GM12872 (cell line): ENCODE data around the gene MAPK10.

Source experiments
- TF ChIP-seq, protein P1 (sequence below): IDR thresholded peaks from 3 replicates; pipeline ENCODE4 v1.5.1; 2011; ENCODE audit warnings: low read depth, mild to moderate bottlenecking, low read length, moderate library complexity; ENCODE audit not compliant: insufficient read depth

MAPK10 gene

DNA sequence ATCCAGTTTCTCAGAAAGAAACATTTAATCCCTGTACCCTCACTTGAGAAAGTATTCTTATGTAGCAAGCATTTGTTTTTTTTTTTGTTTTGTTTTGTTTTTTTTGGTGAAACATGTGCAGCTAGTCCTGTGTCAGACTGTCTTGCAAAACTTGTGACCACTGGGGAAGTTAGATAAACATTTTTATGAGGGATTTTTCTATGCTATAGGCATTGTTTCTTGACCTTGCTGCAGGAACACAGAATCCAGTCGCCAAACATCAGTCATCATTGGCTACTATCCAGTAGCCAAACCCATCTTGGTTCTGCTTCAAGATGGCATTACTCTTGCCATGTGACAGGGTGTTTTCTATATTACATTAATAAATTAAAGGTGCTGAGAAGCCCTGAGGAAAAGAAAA lies 7.7 kb upstream of the MAPK10 start:
- TF ChIP-seq, protein P1, sequence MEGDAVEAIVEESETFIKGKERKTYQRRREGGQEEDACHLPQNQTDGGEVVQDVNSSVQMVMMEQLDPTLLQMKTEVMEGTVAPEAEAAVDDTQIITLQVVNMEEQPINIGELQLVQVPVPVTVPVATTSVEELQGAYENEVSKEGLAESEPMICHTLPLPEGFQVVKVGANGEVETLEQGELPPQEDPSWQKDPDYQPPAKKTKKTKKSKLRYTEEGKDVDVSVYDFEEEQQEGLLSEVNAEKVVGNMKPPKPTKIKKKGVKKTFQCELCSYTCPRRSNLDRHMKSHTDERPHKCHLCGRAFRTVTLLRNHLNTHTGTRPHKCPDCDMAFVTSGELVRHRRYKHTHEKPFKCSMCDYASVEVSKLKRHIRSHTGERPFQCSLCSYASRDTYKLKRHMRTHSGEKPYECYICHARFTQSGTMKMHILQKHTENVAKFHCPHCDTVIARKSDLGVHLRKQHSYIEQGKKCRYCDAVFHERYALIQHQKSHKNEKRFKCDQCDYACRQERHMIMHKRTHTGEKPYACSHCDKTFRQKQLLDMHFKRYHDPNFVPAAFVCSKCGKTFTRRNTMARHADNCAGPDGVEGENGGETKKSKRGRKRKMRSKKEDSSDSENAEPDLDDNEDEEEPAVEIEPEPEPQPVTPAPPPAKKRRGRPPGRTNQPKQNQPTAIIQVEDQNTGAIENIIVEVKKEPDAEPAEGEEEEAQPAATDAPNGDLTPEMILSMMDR = no peak

DNA sequence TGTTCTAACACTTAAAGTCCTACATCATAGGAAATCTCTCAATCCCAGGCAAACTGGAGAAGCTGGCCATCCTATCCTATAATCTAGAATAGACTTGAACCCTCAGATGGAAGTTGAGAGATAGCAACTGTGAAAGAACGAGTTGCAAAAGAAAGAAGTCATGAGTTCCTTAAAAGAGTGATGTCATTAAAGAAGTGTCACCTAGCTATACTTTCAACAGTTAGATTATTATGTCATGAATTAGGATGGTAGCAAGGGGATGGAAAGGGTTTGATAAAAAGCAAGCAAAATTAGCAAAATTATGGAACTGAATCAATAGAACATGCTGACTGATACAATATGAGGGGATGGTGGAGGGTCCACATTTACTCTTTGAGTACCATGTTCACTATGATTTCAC lies 7.1 kb upstream of the MAPK10 start:
- TF ChIP-seq, protein P1 = no peak

DNA sequence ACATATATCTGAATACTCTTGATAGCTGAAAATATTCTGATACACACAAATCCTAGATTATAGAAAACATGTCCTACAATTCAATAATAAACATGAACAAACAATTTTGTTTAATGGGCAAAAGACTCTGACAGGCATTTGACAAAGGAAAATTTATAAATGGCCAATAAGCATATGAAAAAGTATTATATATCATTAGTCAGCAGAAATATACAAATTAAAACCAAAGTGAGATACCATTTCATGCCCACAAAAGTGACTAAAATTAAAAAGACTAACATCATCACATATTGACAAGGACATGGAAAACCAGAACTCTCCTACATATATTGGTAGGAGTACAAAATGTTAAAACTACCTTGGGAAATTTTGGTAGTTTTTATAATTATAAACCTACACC lies 2.7 kb upstream of the MAPK10 start:
- TF ChIP-seq, protein P1 = no peak

DNA sequence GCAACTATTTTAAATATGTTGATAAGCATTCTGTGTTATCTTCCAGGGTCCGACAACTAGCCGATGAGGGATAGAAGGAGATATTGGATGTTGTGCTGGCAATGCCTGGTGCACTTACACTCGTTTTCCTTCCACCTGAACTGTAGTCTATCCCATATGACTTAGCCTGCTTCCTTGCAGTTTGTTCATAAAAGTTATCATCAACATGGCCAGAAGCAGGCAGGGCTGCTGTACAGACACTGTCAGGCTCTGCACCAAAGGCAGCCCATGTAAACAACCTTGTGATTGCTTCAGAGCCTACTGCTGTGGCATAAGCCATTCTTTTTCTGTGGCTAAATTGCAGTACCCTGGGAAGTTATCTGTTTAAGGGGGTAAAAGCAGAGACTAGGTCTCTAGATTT lies 1.6 kb downstream of the MAPK10 start:
- TF ChIP-seq, protein P1 = no peak

DNA sequence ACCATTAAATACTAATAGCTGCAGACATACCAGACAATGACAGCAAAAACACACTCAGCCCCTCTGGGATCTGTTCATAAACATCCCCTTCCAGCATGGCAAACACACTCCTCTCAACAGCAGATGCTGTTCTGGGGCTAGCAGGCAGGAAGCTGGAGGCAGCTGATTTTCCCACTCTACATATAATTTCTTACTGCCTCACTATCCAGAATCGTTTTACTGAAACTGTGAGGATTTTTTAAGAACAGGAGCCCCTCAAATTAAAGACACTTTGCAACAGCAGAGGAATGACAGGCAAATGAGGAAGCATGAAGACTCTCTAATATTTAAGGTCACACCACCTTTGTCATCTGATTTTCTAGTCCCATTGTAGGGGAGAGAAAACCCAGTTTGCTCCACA lies 2.2 kb downstream of the MAPK10 start:
- TF ChIP-seq, protein P1 = no peak

DNA sequence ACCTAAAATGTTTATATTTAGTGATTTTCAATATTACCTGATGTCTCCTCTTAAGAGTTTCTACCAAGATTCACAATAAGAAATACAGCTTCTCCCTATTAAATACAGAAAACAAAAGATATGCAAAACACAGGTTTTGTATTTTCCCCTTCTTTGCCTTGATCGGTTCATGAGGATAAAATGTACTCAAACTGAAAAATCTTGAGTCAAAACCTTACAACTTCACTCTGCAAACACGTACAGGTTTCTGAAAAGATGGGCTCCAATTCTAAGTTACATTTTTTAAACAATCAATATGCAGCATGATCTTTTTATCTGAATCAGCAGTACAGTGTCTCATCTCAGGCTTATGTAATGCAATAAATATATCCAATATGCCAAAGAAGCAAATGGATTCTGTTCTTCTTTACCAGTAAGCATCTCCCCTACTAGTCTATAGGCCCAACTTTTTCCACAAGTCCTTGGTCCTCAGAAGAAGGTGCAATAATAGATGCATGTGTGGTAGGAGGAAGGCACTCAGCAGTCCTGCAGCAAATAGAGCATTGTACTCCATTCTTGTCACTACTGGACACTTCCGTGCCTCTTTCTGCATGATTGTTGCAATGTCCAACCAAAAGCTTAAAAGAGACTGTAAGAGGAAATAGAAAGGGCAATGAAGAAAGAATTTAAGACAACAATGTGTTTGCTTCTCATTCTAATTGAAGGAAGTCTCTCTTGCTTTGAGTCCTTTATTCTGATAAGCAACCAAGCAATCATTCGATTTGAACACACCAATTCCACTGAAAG lies 3.2 kb downstream of the MAPK10 start:
- TF ChIP-seq, protein P1 = no peak

DNA sequence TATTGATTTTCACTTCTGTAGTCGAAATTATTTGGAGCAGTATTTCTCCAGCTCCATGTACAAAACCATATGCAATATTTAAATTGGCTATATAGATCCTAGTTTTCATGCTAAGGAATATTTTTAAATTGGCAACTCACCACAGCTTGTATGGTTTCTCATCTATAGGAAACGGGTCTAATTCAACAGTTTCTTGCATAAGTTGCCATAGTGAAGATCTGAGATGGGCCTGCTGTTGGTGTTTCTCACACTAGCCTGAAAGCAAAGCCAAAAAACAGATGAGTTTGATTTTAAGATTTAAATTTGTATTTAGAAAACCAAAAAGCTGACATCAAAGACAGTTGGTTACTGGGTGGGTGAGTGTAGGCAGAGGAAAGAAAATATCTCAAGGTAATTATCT lies 5.5 kb downstream of the MAPK10 start:
- TF ChIP-seq, protein P1 = no peak

DNA sequence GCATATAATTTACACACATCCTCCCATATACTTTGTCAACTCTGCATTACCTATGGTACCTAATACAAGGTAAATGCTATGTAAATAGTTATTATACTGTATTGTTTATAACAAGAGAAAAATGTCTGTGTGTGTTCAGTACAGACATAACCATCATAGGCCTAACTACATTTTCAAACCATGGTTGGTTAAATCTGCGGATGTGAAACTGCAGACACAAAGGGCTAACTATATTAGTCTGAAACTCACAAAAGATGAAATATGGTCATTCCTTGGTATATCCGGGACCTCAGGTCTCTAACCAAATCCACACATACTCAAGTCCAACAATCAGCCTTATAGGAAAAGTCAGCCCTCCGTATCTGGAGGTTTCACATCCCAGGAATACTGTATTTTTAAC lies 13.5 kb downstream of the MAPK10 start:
- TF ChIP-seq, protein P1 = no peak
